Transverse colon (tissue), 4 donors: ENCODE data around the gene CNTN5. TPM values are rescaled to one million over a fixed set of nuclear protein-coding genes. Genes with fewer than 3 reads are reported as not detected.

Experiments
- DNase-seq: peaks from one replicate; pipeline ENCODE4 v3.0.0-alpha.2; 2019
- H3K27ac ChIP-seq, 4 donors: fragments of 200-600 bp; sonication (generic); 2 replicates each; pipeline ENCODE4 v1.5.1; 2016 to 2018; ENCODE audit warnings: inconsistent platforms in 4 of 4
- H3K27me3 ChIP-seq: fragments of 200-600 bp; sonication (generic); 2 replicates; pipeline ENCODE4 v1.5.1; 2017; ENCODE audit warnings: inconsistent platforms
- H3K36me3 ChIP-seq, 4 donors: fragments of 200-600 bp; sonication (generic); 2 replicates each; pipeline ENCODE4 v1.5.1; 2017 to 2019; ENCODE audit warnings: inconsistent platforms in 4 of 4
- H3K4me1 ChIP-seq, 4 donors: fragments of 200-600 bp; sonication (generic); 2 replicates each; pipeline ENCODE4 v1.5.1; 2017 to 2020; ENCODE audit warnings: inconsistent platforms in 4 of 4
- H3K4me3 ChIP-seq, 4 donors: fragments of 200-600 bp; sonication (generic); 1 replicate in 1 of 4; 2 replicates in 3 of 4; pipeline versions ENCODE4 v1.5.1 to v1.6.1; 2017 to 2019; ENCODE audit warnings: inconsistent platforms in 4 of 4
- H3K9me3 ChIP-seq, 2 donors: fragments of 200-600 bp; sonication (generic); 2 replicates each; pipeline ENCODE4 v1.5.1; 2017 to 2019; ENCODE audit warnings: inconsistent platforms in 2 of 2
- EP300 ChIP-seq: sonication (generic); formaldehyde crosslinking; IDR thresholded peaks from one replicate; pipeline ENCODE4 v1.6.1; 2017; ENCODE audit warnings: antibody characterized with exemption, low read depth
- POLR2A ChIP-seq: fragments of 450-650 bp; IDR thresholded peaks from one replicate; pipeline ENCODE4 v1.6.1; 2016; ENCODE audit warnings: antibody characterized with exemption, mild to moderate bottlenecking, moderate library complexity
- POLR2AphosphoS5 ChIP-seq, 3 donors: sonication (generic); formaldehyde crosslinking; IDR thresholded peaks; one replicate each; pipeline ENCODE4 v1.6.1; 2016; ENCODE audit warnings: antibody characterized with exemption in 3 of 3
- whole genome bisulfite sequencing, 2 donors: methylation state at CpG; one replicate each; pipeline ENCODE4 v1.1.5; 2018; ENCODE audit warnings: low coverage in 1 of 2; 5-methylcytosine and 5-hydroxymethylcytosine counted together
- in situ Hi-C, 4 donors: fragments of 200-750 bp; cut with MboI; loops; one replicate each; pipeline versions ENCODE4 v1.15.0 to v1.15.1; 2017; ENCODE audit warnings: low sequenced_read_pairs in 3 of 4, low pct_ligation_motif_present in 1 of 4, low pct_unique_long_range_greater_than_20kb in 1 of 4
- intact Hi-C: fragments of 100-400 bp; cut with DNase I; formaldehyde crosslinking; loops from one replicate; pipeline ENCODE4 v1.15.1; 2023; ENCODE audit warnings: low total_unique reads
- total RNA-seq, 4 donors: library from RNA; depleted of rRNA; stranded (reverse); fragments of >200 nt; gene quantifications; one replicate each; pipeline ENCODE4 v1.1.0, GENCODE V29; 2016
- TF ChIP-seq, protein P1 (sequence below), 5 experiments: fragments of 200-600 bp in 3 of 5; fragments of 450-650 bp in 2 of 5; sonication (generic) in 3 of 5; IDR thresholded peaks; 1 replicate in 2 of 5; 2 replicates in 3 of 5; pipeline ENCODE4 v1.5.1; 2016 to 2017; ENCODE audit warnings: antibody characterized with exemption in 5 of 5, inconsistent platforms in 3 of 5, mild to moderate bottlenecking in 2 of 5, moderate library complexity in 1 of 5

Gene CNTN5
- total RNA-seq, 4 donors from 2014 or later = 0.14 TPM; not detected in 3

GRCh38 chr11:99197477-99197876, 176.7 kb downstream of the CNTN5 start:
- Histone ChIP-seq H3K9me3 (no peaks in the 10 kb centered on the region), H3K4me3 (no peak overlapping the region), H3K27ac (no peak overlapping the region), H3K27me3 (no peaks in the 10 kb centered on the region), H3K4me1 (no peaks in the 10 kb centered on the region), H3K36me3 (no peaks in the 10 kb centered on the region)
- no peak for TF ChIP-seq POLR2AphosphoS5 (IDR thresholded peaks at IDR 0.05)
- TF ChIP-seq EP300 = no peak
- TF ChIP-seq, protein P1, sequence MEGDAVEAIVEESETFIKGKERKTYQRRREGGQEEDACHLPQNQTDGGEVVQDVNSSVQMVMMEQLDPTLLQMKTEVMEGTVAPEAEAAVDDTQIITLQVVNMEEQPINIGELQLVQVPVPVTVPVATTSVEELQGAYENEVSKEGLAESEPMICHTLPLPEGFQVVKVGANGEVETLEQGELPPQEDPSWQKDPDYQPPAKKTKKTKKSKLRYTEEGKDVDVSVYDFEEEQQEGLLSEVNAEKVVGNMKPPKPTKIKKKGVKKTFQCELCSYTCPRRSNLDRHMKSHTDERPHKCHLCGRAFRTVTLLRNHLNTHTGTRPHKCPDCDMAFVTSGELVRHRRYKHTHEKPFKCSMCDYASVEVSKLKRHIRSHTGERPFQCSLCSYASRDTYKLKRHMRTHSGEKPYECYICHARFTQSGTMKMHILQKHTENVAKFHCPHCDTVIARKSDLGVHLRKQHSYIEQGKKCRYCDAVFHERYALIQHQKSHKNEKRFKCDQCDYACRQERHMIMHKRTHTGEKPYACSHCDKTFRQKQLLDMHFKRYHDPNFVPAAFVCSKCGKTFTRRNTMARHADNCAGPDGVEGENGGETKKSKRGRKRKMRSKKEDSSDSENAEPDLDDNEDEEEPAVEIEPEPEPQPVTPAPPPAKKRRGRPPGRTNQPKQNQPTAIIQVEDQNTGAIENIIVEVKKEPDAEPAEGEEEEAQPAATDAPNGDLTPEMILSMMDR (IDR thresholded peaks at IDR 0.05) = no peak
- TF ChIP-seq POLR2A = no peak
- in situ Hi-C loops = no loop called here
- no peak for DNase-seq
- intact Hi-C loops = no loop called here
- WGBS, 2 donors = 55 to 63% methylated on average over 1 of the region's 1 CpG

- WGBS, 2 donors = 19 to 30% methylated on average over 3 of the region's 3 CpGs
Observed at GRCh38 chr11:99198215-99198614, 177.5 kb downstream of the CNTN5 start.

GRCh38 chr11:99199341-99199740, 178.6 kb downstream of the CNTN5 start:
- Histone ChIP-seq H3K27me3 (no peaks in the 10 kb centered on the region), H3K27ac (no peak overlapping the region), H3K36me3 (no peaks in the 10 kb centered on the region), H3K4me1 (no peaks in the 10 kb centered on the region), H3K9me3 (no peaks in the 10 kb centered on the region), H3K4me3 (no peak overlapping the region)
- 60 to 61% methylated on average over 2 to 3 of the region's 3 CpGs for WGBS, 2 donors
- intact Hi-C loops = no loop called here
- DNase-seq = no peak
- in situ Hi-C loops = no loop called here
- TF ChIP-seq EP300 = no peak
- no peak for TF ChIP-seq POLR2AphosphoS5 (IDR thresholded peaks at IDR 0.05)
- TF ChIP-seq, protein P1 (IDR thresholded peaks at IDR 0.05) = no peak
- no peak for TF ChIP-seq POLR2A

More at GRCh38 chr11:99198215-99198614, 177.5 kb downstream of the CNTN5 start:
- no peaks in the 10 kb centered on the region for H3K27me3 ChIP-seq
- H3K27ac ChIP-seq = no peak overlapping the region
- H3K4me3 ChIP-seq = no peak overlapping the region
- no peaks in the 10 kb centered on the region for H3K9me3 ChIP-seq
- intact Hi-C loops (no loop called here), in situ Hi-C loops (no loop called here)
- TF ChIP-seq POLR2AphosphoS5 (IDR thresholded peaks at IDR 0.05) (no peak), EP300 (no peak), POLR2A (no peak)
- TF ChIP-seq, protein P1 (IDR thresholded peaks at IDR 0.05) = no peak
- H3K4me1 ChIP-seq = no peaks in the 10 kb centered on the region
- no peak for DNase-seq
- no peaks in the 10 kb centered on the region for H3K36me3 ChIP-seq

- Histone ChIP-seq H3K27ac (no peak overlapping the region), H3K4me3 (no peak overlapping the region), H3K36me3 (no peaks in the 10 kb centered on the region), H3K27me3 (no peaks in the 10 kb centered on the region), H3K9me3 (no peaks in the 10 kb centered on the region), H3K4me1 (no peaks in the 10 kb centered on the region)
- in situ Hi-C loops = no loop called here
- no peak for DNase-seq
- TF ChIP-seq, protein P1 (IDR thresholded peaks at IDR 0.05) = no peak
- no peak for TF ChIP-seq POLR2AphosphoS5 (IDR thresholded peaks at IDR 0.05)
- no peak for TF ChIP-seq EP300
- no peak for TF ChIP-seq POLR2A
- intact Hi-C loops = no loop called here
- WGBS, 2 donors = 18 to 76% methylated on average over 1 to 3 of the region's 3 CpGs
Observed at GRCh38 chr11:99200720-99201119, 180.0 kb downstream of the CNTN5 start.
